Kasumi-1 (cell line): ENCODE data around the gene NPW.
A peak's percentile ranks its signal among the peaks of the same experiment; 100 is the strongest.

Source experiments
- DNase-seq, 2 experiments: peaks; one replicate each; lab custom pipeline; 2025; lab: John Stamatoyannopoulos, UW

Gene NPW

DNA sequence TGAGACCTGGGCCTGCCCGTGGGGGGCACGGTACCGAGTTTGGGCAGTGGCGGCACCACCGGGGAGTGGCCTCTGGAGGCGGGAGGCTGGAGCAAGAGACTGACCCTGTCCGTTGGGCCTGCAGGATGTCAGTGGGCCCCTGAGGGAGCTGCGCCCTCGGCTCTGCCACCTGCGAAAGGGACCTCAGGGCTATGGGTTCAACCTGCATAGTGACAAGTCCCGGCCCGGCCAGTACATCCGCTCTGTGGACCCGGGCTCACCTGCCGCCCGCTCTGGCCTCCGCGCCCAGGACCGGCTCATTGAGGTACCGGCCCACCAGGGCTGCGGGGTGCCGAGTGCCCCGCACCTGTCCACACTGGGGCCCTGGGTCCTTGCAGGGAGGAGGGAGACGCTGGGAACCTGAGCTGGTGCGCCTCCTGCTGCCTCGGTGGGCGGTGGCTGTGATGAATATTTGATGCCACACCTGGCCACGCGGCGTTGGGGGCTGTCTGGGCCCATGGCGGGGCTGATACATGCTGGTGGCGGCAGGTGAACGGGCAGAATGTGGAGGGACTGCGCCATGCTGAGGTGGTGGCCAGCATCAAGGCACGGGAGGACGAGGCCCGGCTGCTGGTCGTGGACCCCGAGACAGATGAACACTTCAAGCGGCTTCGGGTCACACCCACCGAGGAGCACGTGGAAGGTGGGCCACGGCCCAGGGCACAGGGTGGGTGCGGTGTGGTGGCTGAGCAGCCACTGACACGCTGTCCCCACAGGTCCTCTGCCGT, 16.8 kb downstream of the NPW start:
- no peak for DNase-seq

DNA sequence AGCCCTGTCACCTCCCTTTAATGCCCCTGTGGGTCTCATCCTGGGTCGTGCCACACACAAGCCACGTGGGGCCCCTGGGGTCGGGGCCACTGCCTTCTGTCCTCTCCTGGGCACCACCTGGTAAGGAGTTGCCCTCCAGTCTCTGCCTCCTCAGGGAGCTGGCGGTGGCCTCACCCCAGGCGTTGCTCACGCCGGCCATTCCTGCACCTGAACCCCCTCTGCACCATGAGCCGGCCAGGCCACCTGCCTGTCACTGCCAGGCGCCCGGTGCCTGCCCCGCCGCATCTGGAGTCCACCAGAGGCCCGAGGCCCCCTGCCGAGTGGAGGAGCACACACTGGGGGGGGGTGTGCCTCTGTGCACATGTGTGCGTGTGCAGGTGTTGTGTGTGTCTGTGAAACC, 17.5 kb downstream of the NPW start:
- no peak for DNase-seq

DNA sequence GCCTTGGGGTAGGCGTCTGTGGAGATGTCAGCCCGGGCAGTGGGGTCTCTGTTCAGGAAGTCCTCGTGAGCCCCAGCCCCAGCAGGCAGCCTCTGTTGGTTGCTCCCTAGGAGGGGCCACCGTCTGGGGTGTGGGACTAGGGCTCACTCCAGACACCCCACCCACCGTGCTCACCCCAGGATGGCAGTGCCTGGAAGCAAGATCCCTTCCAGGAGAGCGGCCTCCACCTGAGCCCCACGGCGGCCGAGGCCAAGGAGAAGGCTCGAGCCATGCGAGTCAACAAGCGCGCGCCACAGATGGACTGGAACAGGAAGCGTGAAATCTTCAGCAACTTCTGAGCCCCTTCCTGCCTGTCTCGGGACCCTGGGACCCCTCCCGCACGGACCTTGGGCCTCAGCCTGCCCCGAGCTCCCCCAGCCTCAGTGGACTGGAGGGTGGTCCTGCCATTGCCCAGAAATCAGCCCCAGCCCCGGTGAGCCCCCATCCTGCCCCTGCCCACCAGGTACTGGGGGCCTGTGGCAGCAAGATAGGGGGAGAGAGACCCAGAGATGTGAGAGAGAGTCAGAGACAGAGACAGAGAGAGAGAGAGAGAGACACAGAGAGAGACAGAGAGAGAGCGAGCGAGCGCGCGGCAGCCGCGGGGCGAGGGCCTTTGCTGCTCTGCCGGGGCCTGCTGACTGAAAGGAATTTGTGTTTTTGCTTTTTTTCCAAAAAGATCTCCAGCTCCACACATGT, 18.2 kb downstream of the NPW start:
- DNase-seq: no peak

DNA sequence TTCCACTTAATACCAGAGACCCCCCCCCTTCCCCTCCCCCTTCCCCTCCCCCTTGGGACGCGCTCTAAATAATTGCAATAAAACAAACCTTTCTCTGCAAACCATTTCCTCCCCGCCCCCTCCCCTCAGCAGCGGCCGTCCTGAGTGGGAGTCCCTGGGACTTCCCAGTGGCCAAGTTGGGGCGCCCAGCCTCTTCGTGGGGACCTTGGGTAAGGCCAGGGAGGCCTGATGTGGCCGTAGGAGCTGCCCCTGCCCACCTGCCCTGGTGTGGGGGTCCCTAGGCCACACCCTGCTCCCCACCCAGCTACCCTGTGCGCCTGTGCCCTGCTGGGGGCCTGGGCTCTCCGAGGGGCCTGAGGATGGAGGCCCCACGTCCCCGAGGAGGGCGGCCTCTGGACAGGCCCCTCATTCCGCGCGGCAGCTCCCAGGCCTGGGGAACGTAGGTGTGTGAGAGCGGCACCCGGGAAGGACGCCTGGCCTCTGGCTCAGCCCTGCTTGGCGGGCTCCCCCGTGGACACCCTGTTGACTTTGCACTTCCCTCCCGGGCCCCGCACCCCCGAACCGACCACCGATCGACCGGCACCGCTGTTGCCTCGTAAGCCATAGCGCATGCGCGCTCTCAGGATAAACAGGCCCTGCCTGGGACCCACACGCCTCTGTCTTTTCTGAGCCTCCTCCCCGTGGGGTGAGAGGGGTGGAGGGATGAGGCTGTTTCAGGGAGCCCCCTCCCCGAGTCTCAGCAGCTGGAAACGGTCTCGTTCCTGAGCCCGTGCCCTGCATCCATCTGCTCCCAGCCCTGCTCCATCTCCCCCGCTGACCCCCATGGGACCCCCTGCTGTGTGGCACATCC, 19.0 kb downstream of the NPW start:
- no peak for DNase-seq

DNA sequence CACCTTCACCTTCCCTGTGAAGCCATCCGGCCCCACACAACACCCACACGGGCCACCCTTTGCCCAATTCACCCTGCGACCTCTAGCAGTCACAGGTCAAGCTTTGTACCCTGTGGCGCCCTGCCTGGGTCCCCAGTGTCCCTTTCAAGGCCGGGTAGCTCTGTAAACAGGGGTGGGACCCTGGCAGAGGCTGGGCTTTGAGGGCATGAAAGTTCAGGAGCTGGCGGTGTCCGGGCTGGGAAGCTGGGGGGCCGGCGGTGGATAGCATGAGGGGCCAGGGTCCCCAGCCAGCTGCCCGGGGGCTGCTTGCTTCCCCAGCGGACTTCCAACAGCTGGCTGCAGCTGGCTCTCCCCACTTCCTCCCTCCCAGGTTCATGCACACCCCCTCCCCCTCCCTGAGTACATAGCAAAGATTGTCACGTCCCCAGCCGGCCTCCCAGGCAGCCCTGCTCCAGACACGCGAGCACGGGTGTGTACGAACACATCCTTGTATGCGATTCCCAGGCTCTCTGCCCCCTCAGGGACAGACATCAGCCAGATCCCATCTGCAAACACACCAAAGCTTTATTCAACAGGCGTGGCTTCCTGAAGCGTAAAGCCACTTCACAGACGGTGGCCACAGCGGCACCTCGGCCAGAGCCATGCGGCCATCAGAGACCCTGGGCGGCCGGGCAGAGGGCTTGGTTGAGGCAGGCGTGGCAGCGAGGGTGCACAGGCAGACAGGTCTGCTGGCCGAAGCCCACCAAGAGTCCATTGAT, 19.9 kb downstream of the NPW start:
- no peak for DNase-seq

DNA sequence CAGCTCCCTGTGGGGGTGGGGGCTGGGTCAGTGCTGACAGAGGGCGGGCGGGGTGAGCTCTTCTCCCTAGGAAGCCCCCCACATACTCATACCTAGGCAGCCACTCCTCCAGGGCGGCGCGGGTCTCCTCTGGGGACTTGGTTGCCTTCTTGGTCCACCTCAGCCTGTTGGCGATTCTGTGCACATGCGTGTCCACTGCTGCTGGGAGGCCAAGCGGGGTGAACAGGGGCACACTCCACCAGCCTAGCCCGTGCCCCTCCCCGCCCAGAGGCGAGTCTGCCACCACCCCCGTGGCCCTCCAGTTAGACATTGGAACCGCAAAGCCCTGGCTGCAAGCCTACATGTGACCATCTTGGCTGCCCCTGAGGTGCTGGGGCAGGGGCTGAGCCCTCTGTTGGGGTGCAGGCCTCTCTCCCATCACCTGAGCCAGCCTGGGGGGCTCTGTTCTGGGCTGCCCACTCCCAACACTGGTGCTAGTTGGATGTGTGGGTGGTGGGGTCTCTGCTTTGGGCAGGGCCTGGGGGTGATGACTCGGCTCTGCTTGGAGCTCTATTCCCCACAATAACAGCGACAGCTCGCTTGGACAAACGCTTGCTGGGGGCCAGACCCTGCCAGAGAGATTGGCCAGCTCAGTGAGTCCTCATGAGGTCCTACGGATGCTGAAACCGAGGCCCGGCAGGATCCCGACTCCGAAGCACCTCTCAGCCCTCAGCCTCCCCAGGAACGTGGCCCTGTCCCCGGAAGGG, 20.6 kb downstream of the NPW start:
- no peak for DNase-seq

DNA sequence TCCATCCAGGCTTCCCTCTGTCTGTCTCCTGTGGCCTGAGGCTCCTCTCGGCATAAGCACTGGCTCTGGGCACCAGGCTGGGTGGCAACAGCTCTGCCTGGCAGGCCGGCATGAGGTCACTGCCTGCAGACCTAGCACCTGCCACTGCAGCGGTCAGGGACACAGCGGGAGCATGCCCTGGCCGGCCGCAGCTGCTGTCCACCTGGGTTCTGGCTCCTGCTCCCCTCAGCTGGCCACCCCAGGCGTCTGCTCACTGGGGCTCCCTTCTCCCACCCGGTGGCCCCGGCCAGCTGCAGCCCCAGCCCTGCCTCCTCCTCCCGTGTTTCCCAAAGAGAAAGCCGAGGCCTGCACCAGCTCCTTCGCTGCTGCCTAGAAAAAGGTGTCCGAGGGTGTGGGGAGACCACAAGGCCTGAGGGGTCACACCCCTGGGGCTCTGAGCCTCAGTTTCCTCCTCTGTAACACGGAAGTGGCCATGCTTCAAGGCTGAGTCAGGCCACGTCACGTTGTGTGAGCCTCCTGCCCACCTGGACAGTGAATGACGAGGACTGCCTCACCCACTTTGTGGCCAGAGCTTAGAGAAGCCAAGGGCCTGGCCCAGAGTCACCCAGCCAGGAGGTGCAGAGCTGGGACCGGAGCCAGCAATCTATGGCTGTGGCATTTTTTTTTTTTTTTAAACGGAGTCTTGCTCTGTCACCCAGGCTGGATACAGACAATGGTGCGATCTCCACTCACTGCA, 21.4 kb downstream of the NPW start:
- DNase-seq: no peak

DNA sequence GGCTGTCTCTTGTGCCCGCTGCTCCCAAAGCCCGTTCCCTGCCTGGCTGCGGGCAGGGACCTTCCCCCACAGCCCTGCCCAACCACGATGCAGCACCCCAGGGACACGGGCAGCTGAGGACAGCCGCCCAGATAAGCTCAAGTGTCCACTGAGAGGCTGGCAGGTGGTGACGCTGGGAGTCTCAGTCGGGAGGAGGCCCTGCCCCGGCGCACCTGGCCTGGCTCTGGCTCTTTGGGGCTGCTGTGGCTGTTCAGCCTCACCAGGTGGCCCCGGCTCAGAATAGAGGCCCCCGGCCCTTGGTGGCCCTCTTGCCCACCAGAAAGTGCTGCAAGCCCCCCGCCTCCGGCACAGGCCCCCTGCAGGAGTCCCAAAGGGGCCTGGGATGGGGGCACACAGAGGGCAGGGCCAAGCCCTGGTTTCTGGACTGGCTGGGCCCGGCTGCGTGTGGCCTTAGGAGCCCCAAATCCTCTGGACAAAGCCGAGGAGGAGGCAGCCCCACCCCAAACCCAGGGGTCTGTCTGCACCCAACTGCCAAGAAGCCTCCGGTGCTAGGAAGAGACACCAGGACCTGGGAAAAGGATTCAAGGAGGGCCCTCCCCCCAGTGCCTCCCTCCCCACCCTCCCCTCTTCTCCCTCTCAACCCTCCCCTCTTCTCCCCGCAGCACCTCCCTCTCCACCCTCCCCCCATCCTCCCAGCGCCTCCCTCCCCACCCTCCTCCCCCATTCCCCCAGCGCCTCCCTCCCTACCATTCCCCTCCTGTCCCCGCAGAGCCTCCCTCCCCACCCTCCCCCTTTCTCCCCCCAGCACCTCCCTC, 22.8 kb downstream of the NPW start:
- DNase-seq: no peak

DNA sequence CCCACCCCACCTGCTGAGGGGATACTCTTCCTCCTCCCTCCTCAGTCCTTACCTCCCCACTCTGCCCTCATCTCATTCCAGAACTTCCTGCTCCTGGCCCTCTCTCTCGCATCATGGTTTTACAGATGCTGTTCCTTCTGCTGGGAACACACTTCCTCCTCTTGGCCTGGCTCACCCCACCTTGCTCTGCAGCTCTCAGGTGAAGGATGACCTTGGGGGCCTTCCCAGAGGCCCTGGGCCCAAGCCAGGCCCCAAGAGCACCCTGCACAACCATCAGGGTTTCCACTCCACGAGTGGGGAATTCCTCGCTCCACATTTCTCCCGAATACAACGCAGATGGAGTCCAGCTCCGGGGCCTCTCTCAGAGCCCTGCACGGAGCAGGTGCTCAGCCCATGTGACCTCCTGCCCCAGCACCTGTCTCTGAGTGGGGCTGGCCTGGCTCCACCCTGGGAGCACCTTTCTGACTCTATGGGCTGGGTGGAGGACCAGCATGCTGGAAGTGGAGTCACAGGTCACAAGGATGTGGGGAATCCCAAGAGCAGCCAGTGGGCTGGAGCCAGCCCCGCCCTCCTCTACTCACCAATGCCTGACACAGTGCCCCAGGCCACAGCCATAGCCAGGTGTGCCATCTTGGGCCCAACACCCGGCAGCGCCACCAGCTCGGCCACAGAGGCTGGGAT, 23.5 kb downstream of the NPW start:
- no peak for DNase-seq

DNA sequence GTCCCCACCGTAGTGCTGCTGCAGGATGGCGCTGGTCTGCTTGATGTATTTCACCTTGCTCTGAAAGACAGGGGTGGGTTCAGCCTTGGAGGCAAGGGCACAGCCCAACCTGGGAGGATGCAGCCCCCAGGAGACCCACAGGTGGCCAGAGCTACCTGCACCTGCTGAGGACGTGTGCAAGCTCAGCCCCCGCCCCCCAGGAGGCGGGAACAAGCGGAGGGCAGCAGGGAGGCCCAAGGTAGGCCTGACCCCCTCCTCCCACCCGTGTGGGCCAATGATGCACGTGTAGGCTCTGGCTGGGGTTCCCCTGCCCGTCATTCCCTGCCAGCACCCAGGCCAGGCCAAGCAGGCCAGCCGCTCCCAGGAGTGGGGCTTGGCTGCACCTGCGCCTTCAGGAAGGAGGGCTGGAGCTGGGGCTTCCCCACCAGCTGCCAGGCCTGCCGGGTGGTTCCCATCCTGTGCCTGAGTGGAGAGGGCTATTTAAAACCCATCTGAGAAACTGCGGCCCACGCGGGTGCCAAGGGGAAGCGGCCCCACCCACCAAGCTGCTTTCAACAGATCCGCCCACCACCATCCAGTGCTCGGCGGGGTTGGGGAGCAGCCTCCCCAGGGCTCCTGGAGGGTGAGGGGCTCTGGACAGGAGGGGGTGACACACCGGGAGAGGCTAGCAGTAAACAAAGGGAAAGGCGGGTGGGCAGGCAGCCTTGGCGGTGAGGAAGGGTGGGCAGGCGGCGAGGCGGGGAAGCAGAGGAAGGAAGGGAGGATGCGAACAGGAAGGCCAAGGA, 24.3 kb downstream of the NPW start:
- no peak for DNase-seq

- no peak for DNase-seq
These were observed 25.0 kb downstream of the NPW start for GRCh38 chr16:2044541-2044940.

DNA sequence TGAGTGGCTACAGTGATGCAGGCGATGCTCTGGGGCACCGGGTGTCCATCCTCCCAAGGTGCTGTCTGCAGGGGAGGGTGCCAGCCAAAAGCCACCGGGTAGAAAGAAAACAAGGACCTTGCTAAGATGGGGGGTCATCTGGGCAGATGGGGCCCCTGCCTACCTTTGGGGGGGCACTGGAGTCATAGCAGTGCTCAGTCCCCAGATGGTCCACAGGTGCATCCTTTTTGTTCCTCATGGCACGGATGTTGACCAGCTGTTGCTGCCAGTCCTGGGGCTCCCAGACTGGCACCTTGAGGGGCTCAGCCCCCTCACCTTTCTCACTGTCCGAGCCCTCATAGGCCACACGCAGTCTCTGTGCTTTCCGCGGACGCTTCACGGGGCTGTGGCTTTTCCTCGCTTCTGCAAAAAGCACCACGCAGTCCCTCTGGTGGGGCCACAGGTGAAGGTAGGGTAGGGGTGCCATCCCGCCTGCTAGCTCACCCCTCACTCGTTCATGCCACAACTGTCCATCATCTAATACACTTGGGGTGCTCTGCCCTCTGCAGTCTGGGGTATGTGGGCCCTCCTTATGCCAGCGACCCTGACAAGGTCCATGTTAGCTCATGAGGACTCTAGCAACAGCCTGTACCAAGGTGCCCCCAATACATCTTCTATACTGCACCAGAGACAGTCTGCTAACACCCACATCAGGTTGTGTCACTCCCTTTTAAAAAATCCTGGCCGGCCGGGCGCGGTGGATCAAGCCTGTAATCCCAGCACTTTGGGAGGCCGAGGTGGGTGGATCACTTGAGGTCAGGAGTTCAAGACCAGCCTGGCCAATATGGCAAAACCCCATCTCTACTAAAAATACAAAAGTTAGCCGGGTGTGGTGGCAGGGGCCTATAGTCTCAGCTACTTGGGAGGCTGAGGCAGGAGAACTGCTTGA, 26.6 kb downstream of the NPW start:
- no peak for DNase-seq

DNA sequence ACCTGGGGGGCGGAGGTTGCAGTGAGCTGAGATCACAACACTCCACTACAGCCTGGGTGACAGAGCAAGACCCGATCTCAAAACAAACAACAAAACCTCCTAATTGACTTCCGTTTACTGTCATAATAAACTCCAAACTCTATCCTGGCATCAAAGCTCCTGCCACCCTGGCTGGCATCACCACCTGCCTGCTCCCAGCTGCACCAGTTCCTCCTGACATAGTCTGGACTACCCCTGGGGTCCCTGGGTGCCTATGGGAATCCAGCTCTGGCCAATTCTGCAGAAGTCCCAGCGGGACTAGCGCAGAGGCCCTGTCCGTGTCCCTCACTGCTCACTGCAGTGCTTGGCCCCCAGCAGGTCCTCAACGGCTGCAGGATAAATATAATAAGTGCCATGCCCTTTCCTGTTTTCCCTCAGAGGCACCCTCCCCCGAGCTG, 27.3 kb downstream of the NPW start:
- DNase-seq: no peak

- peak; percentile 72 to 76 for DNase-seq
These were observed 27.9 kb downstream of the NPW start, which contains the start of the genes NTHL1 and TSC2 for GRCh38 chr16:2047330-2048115. TSS of gene NTHL1 (minus strand) at chr16:2047834. CDS start at chr16:2047823, 11 bp downstream. TSS of gene TSC2 (plus strand) at chr16:2047985. CDS start at chr16:2048616, 631 bp downstream.

DNA sequence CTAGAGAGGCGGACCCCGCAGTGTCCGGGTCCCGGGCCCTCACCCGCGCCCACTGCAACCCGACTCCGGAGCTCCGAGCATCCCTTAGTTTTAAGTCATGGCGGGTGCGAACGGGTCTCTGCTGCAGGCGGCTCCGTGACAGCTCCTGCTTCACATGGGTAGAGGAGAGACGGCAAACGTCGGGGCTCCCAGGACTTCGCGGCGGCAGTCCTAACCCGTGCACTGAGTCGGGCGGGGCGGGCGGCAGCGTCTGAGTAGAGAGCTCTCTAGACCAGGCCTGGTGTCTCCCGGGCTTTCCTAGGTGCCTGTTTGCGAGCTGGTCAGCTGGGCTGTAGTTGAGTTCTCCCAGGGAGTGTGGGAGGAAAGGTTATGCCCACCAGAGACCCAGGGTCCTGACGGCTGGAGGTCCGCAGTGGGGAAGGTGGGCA, 28.5 kb downstream of the NPW start:
- no peak for DNase-seq

- DNase-seq: no peak
These were observed 33.6 kb downstream of the NPW start for GRCh38 chr16:2053211-2053610.
